H1 (cell line): Measurements from ENCODE around the gene SH2D4B. TPM values are rescaled to one million over a fixed set of nuclear protein-coding genes. Genes with fewer than 3 reads are reported as not detected.

Experiments
- CTCF ChIA-PET: fragments of 300-600 bp; sonication (Branson Sonifier 250); formaldehyde crosslinking; loops from one replicate; lab custom pipeline; 2021; ENCODE audit not compliant: partially characterized antibody; lab: Charles Lee
- POLR2A ChIA-PET: fragments of 300-600 bp; sonication (Branson Sonifier 250); formaldehyde crosslinking; loops from one replicate; lab custom pipeline; 2021; ENCODE audit warnings: inconsistent platforms; ENCODE audit not compliant: partially characterized antibody; lab: Charles Lee
- DNase-seq, 2 experiments: peaks; one replicate each; pipeline versions ENCODE4 v3.0.0 to v3.0.0-alpha.2; 2010 to 2022; ENCODE audit warnings: low spot score in 2 of 2, low read depth in 1 of 2, mixed read lengths in 1 of 2
- FAIRE-seq: peaks from 2 replicates; lab custom pipeline; 2011; peaks lifted over from hg19 to GRCh38; lab: Jason Lieb, UNC
- H2AFZ ChIP-seq: 2 replicates; pipeline ENCODE4 v1.8.1; 2012; ENCODE audit warnings: low read length, inconsistent platforms
- H2AK5ac ChIP-seq: 2 replicates; pipeline ENCODE4 v1.6.1; 2013; ENCODE audit warnings: low read depth, low read length
- H2BK120ac ChIP-seq: replicated peaks from 2 replicates; pipeline ENCODE3; 2013; ENCODE audit warnings: low read depth, low read length, inconsistent platforms
- H2BK12ac ChIP-seq: 2 replicates; pipeline ENCODE4 v1.6.1; 2013; ENCODE audit warnings: low read depth, low read length
- H2BK15ac ChIP-seq: 2 replicates; pipeline ENCODE4 v1.6.1; 2013; ENCODE audit warnings: low read length
- H2BK20ac ChIP-seq: 2 replicates; pipeline ENCODE4 v1.6.1; 2013; ENCODE audit warnings: low read length
- H2BK5ac ChIP-seq: 2 replicates; pipeline ENCODE4 v1.6.1; 2013; ENCODE audit warnings: low read depth, low read length
- H3K14ac ChIP-seq: 2 replicates; pipeline ENCODE4 v1.6.1; 2013; ENCODE audit warnings: inconsistent platforms; ENCODE audit not compliant: insufficient read length
- H3K18ac ChIP-seq: 2 replicates; pipeline ENCODE4 v1.6.1; 2013; ENCODE audit warnings: low read length; ENCODE audit errors: extremely low read depth
- H3K23ac ChIP-seq: 2 replicates; pipeline ENCODE4 v1.6.1; 2013; ENCODE audit warnings: inconsistent platforms; ENCODE audit not compliant: insufficient read length
- H3K23me2 ChIP-seq: 2 replicates; pipeline ENCODE4 v1.6.1; 2013; ENCODE audit warnings: low read depth, low read length
- H3K27ac ChIP-seq: 2 replicates; pipeline ENCODE4 v1.6.1; 2011; ENCODE audit warnings: low read depth, low read length, inconsistent platforms
- H3K27me3 ChIP-seq, 4 experiments: replicated peaks in 1 of 4; 1 replicate in 1 of 4; 2 replicates in 3 of 4; pipeline versions ENCODE4 v1.6.1 to v1.8.1; 2011 to 2013; ENCODE audit warnings: low read length in 3 of 4, mild to moderate bottlenecking in 3 of 4, inconsistent platforms in 2 of 4, mixed read lengths in 2 of 4, moderate library complexity in 1 of 4; ENCODE audit not compliant: control insufficient read depth in 3 of 4, insufficient read depth in 3 of 4; ENCODE audit errors: extremely low read depth in 1 of 4
- H3K36me3 ChIP-seq, 4 experiments: 2 replicates each; pipeline versions ENCODE4 v1.6.1 to v1.8.1; 2011 to 2013; ENCODE audit warnings: mild to moderate bottlenecking in 4 of 4, low read length in 3 of 4, moderate library complexity in 2 of 4, control low read depth in 1 of 4, inconsistent platforms in 1 of 4; ENCODE audit not compliant: insufficient read depth in 4 of 4, control insufficient read depth in 2 of 4
- H3K4ac ChIP-seq: replicated peaks from 2 replicates; pipeline ENCODE3; 2013; ENCODE audit warnings: low read length, low read depth, mixed read lengths, inconsistent platforms; ENCODE audit not compliant: insufficient read length
- H3K4me1 ChIP-seq, 4 experiments: replicated peaks in 1 of 4; 1 replicate in 1 of 4; 2 replicates in 3 of 4; pipeline versions ENCODE4 v1.6.1 to v1.8.1; 2011 to 2013; ENCODE audit warnings: low read length in 3 of 4, inconsistent platforms in 2 of 4, mixed read lengths in 1 of 4; ENCODE audit not compliant: insufficient read depth in 4 of 4, control insufficient read depth in 3 of 4
- H3K4me2 ChIP-seq, 2 experiments: 2 replicates each; pipeline versions ENCODE4 v1.6.1 to v1.8.1; 2011 to 2013; ENCODE audit warnings: low read depth in 2 of 2, low read length in 2 of 2, control low read depth in 1 of 2, inconsistent platforms in 1 of 2, mild to moderate bottlenecking in 1 of 2; ENCODE audit not compliant: insufficient read depth in 1 of 2
- H3K4me3 ChIP-seq, 4 experiments: fragments of 200-600, 300-600 bp in 1 of 4; sonication (generic), shearing (Covaris generic), sonication (Bioruptor Twin) in 1 of 4; 2 replicates each; pipeline versions ENCODE4 v1.5.1 to v1.8.1; 2011 to 2016; ENCODE audit warnings: low read length in 4 of 4, low read depth in 3 of 4, control low read depth in 2 of 4, inconsistent platforms in 2 of 4, mild to moderate bottlenecking in 2 of 4, mixed read lengths in 1 of 4, moderate library complexity in 1 of 4; ENCODE audit not compliant: insufficient read depth in 2 of 4; ENCODE audit errors: extremely low read depth in 1 of 4
- H3K56ac ChIP-seq: replicated peaks from 2 replicates; pipeline ENCODE3; 2013; ENCODE audit warnings: low read depth, mild to moderate bottlenecking, mixed read lengths, low read length, inconsistent platforms; ENCODE audit not compliant: insufficient read length
- H3K79me1 ChIP-seq: 2 replicates; pipeline ENCODE4 v1.6.1; 2013; ENCODE audit warnings: low read depth, low read length, control low read depth
- H3K79me2 ChIP-seq, 2 experiments: 2 replicates each; pipeline versions ENCODE4 v1.6.1 to v1.8.1; 2012 to 2013; ENCODE audit warnings: low read length in 2 of 2, mild to moderate bottlenecking in 2 of 2, inconsistent platforms in 1 of 2; ENCODE audit not compliant: insufficient read depth in 2 of 2, control insufficient read depth in 1 of 2
- H3K9ac ChIP-seq, 4 experiments: replicated peaks in 1 of 4; 1 replicate in 1 of 4; 2 replicates in 3 of 4; pipeline versions ENCODE4 v1.6.1 to v1.8.1; 2011 to 2013; ENCODE audit warnings: low read depth in 3 of 4, low read length in 3 of 4, control low read depth in 2 of 4, mild to moderate bottlenecking in 2 of 4, moderate library complexity in 2 of 4, inconsistent platforms in 1 of 4; ENCODE audit errors: extremely low read depth in 1 of 4
- H3K9me3 ChIP-seq, 2 experiments: 2 replicates each; pipeline versions ENCODE4 v1.6.1 to v1.8.1; 2012 to 2013; ENCODE audit warnings: mild to moderate bottlenecking in 2 of 2, moderate library complexity in 2 of 2, control low read depth in 1 of 2, inconsistent platforms in 1 of 2, low read depth in 1 of 2, low read length in 1 of 2, mixed read lengths in 1 of 2; ENCODE audit not compliant: insufficient read depth in 2 of 2
- H4K20me1 ChIP-seq, 2 experiments: replicated peaks in 1 of 2; 2 replicates each; pipeline versions ENCODE3 to v1.8.1; 2011 to 2013; ENCODE audit warnings: inconsistent platforms in 2 of 2, low read length in 2 of 2, mild to moderate bottlenecking in 1 of 2; ENCODE audit not compliant: insufficient read depth in 2 of 2, control insufficient read depth in 1 of 2
- H4K5ac ChIP-seq: 2 replicates; pipeline ENCODE4 v1.6.1; 2013; ENCODE audit warnings: low read length, low read depth, mixed read lengths, inconsistent platforms; ENCODE audit not compliant: insufficient read length
- H4K8ac ChIP-seq: 2 replicates; pipeline ENCODE4 v1.8.0; 2013; ENCODE audit warnings: mild to moderate bottlenecking, moderate library complexity, low read length, inconsistent platforms; ENCODE audit not compliant: insufficient read depth; ENCODE audit errors: extremely low read depth
- H4K91ac ChIP-seq: replicated peaks from 2 replicates; pipeline ENCODE3; 2013; ENCODE audit warnings: low read length, mixed read lengths, inconsistent platforms; ENCODE audit not compliant: insufficient read length
- CBX5 ChIP-seq: fragments of 300-800, 300-1000 bp; sonication (generic); IDR thresholded peaks from 2 replicates; pipeline ENCODE4 v1.7.1; 2016; ENCODE audit warnings: antibody characterized with exemption, low read length, low read depth
- CTCF ChIP-seq, 3 experiments: IDR thresholded peaks; 1 replicate in 2 of 3; 2 replicates in 1 of 3; pipeline versions ENCODE4 v1.5.1 to v1.6.1; 2011; ENCODE audit warnings: low read length in 3 of 3, mild to moderate bottlenecking in 3 of 3, inconsistent platforms in 2 of 3, low read depth in 1 of 3, moderate library complexity in 1 of 3; ENCODE audit not compliant: insufficient read depth in 1 of 3; ENCODE audit errors: control extremely low read depth in 1 of 3
- EGR1 ChIP-seq: IDR thresholded peaks from 2 replicates; pipeline ENCODE4 v1.6.1; 2011; ENCODE audit warnings: low read depth, low read length, borderline replicate concordance
- FOSL1 ChIP-seq: IDR thresholded peaks from 2 replicates; pipeline ENCODE4 v1.6.1; 2011; ENCODE audit warnings: mild to moderate bottlenecking, low read depth, low read length, moderate library complexity; ENCODE audit not compliant: insufficient read depth
- HDAC2 ChIP-seq, 2 experiments: fragments of 300-600 bp in 1 of 2; sonication (generic) in 1 of 2; IDR thresholded peaks; 2 replicates each; pipeline ENCODE4 v1.6.1; 2011 to 2012; ENCODE audit warnings: low read depth in 2 of 2, low read length in 2 of 2, mild to moderate bottlenecking in 2 of 2, moderate library complexity in 2 of 2, borderline replicate concordance in 1 of 2, inconsistent platforms in 1 of 2
- KDM5A ChIP-seq: fragments of 200-600 bp; IDR thresholded peaks from 2 replicates; pipeline ENCODE4 v1.7.1; 2012; ENCODE audit warnings: mild to moderate bottlenecking, low read length, inconsistent platforms, mixed read lengths
- NRF1 ChIP-seq: IDR thresholded peaks from 2 replicates; pipeline ENCODE4 v1.6.1; 2011; ENCODE audit warnings: mild to moderate bottlenecking, low read depth, low read length, improper control_type of control experiment
- POLR2A ChIP-seq, 2 experiments: IDR thresholded peaks; 1 replicate in 1 of 2; 2 replicates in 1 of 2; pipeline ENCODE4 v1.6.1; 2011; ENCODE audit warnings: low read depth in 2 of 2, low read length in 2 of 2, mild to moderate bottlenecking in 2 of 2; ENCODE audit errors: control extremely low read depth in 1 of 2
- RBBP5 ChIP-seq: IDR thresholded peaks from 2 replicates; pipeline ENCODE4 v1.7.1; 2012; ENCODE audit warnings: low read depth, mild to moderate bottlenecking, inconsistent platforms, low read length, moderate library complexity, borderline replicate concordance
- TAF1 ChIP-seq: IDR thresholded peaks from 2 replicates; pipeline ENCODE4 v1.6.1; 2011; ENCODE audit warnings: mild to moderate bottlenecking, low read depth, low read length
- TBP ChIP-seq: IDR thresholded peaks from 2 replicates; pipeline ENCODE4 v1.6.1; 2011; ENCODE audit warnings: low read depth, low read length, improper control_type of control experiment
- WGBS, 2 experiments: shearing (Covaris generic) in 1 of 2; methylation state at CpG; one replicate each; pipeline versions ENCODE4 v1.1.6 to v1.1.7; 2013 to 2015; ENCODE audit warnings: low lambda C conversion rate in 2 of 2, mixed read lengths in 2 of 2, inconsistent platforms in 1 of 2, low coverage in 1 of 2, missing lambda C conversion rate in 1 of 2; ENCODE audit not compliant: insufficient replicate concordance in 2 of 2, insufficient coverage in 1 of 2, insufficient read length in 1 of 2; ENCODE audit errors: extremely low coverage in 1 of 2, missing lambda C conversion rate in 1 of 2; 5-methylcytosine and 5-hydroxymethylcytosine counted together
- polyA plus RNA-seq, 7 experiments: library from polyadenylated mRNA; depleted of rRNA in 3 of 7; stranded (reverse) in 5 of 7; unstranded in 2 of 7; fragments of >200 nt in 5 of 7; fragments of 200-250 nt in 2 of 7; gene quantifications; 1 replicate in 5 of 7; 2 replicates in 1 of 7; 4 replicates in 1 of 7; pipeline versions ENCODE4 v1.2.1 to v1.2.3, GENCODE V29; 2011 to 2013; ENCODE audit warnings: missing spikeins in 2 of 7, mixed read lengths in 2 of 7
- total RNA-seq: library from RNA; stranded (reverse); fragmentation: NEBNext Ultra II Directional; extraction: Animal tissue kit (Norgen Biotek cat#: 25700); gene quantifications from 2 replicates; pipeline ENCODE4 v1.2.1, GENCODE V29; 2021

The SH2D4B gene
- total and polyA plus RNA-seq, 2 of the 8 experiments (the other 6 are each of a cell fraction or from before 2014, with no cell fraction given): 0.06 to 0.13 TPM

GRCh38 chr10:80602881-80603280 lies 65.2 kb downstream of the SH2D4B start:
- no peak for TF ChIP-seq HDAC2 (IDR thresholded peaks at IDR 0.05; ENCODE audit: borderline replicate concordance in 1 of 2, low read depth in 2 of 2, low read length in 2 of 2)
- no peak for TF ChIP-seq CTCF (IDR thresholded peaks at IDR 0.05; ENCODE audit: control extremely low read depth in 1 of 3, insufficient read depth in 1 of 3, low read depth in 1 of 3, low read length in 3 of 3)
- no peak for TF ChIP-seq POLR2A (IDR thresholded peaks at IDR 0.05; ENCODE audit: control extremely low read depth in 1 of 2, low read depth in 2 of 2, low read length in 2 of 2)
- TF ChIP-seq TBP: no peak
- TF ChIP-seq CBX5: no peak
- TF ChIP-seq NRF1: no peak
- no peak for TF ChIP-seq EGR1
- no peak for TF ChIP-seq TAF1
- TF ChIP-seq RBBP5: no peak
- TF ChIP-seq FOSL1: no peak
- TF ChIP-seq KDM5A: no peak
- no peaks in the 10 kb centered on the region for H3K79me1 ChIP-seq
- CTCF ChIA-PET: interaction anchor here (0.7 to 1.6 kb wide), 8 partner anchors 8 to 253 kb away, joined by 3 to 4 read pairs (median 3); no protein-coding TSS in a partner anchor

More at GRCh38 chr10:80602881-80603280, 65.2 kb downstream of the SH2D4B start:
- Histone ChIP-seq H2BK20ac (no peak overlapping the region), H3K4me3 (no peak overlapping the region), H3K23me2 (no peaks in the 10 kb centered on the region), H3K23ac (no peak overlapping the region), H2BK12ac (no peak overlapping the region), H3K4me2 (no peak overlapping the region), H3K79me2 (no peaks in the 10 kb centered on the region), H3K9me3 (no peaks in the 10 kb centered on the region), H4K5ac (no peak overlapping the region), H3K36me3 (no peaks in the 10 kb centered on the region), H2AK5ac (no peak overlapping the region), H2BK120ac (no peak overlapping the region), H3K27ac (no peak overlapping the region), H3K9ac (no peak overlapping the region), H3K56ac (no peak overlapping the region), H3K18ac (no peak overlapping the region), H2BK5ac (no peak overlapping the region), H4K20me1 (no peaks in the 10 kb centered on the region), H3K4ac (no peak overlapping the region), H4K8ac (no peak overlapping the region), H3K4me1 (no peaks in the 10 kb centered on the region; a peak in 2 of 7 replicates), H2BK15ac (no peak overlapping the region), H4K91ac (no peak overlapping the region), H3K27me3 (no peaks in the 10 kb centered on the region; a peak in 1 of 7 replicates), H3K14ac (no peak overlapping the region), H2AFZ (no peak overlapping the region)
- FAIRE-seq (no peak), DNase-seq (no peak)
- 96% methylated on average over 4 of the region's 4 CpGs; no CpG with 5 or more reads in 1 of the 2 experiments for WGBS, 2 experiments
- POLR2A ChIA-PET: no interaction called here
